IMR-90 (cell line): ENCODE measurements around the gene CCDC87.

Experiments used
- CEBPB ChIP-seq: IDR thresholded peaks from 2 replicates; pipeline ENCODE4 v1.6.1; 2012; ENCODE audit warnings: low read depth, low read length, improper control_type of control experiment
- CHD1 ChIP-seq: IDR thresholded peaks from 2 replicates; pipeline ENCODE4 v1.6.1; 2012; ENCODE audit warnings: low read depth, low read length, improper control_type of control experiment
- CTCF ChIP-seq: conservative IDR thresholded peaks from 2 replicates; pipeline ENCODE4 v1.5.1; 2012; ENCODE audit warnings: mild to moderate bottlenecking, low read depth, low read length, improper control_type of control experiment
- MAZ ChIP-seq: IDR thresholded peaks from 2 replicates; pipeline ENCODE4 v1.6.1; 2012; ENCODE audit warnings: low read depth, mild to moderate bottlenecking, low read length, improper control_type of control experiment, moderate library complexity, borderline replicate concordance
- POLR2A ChIP-seq: IDR thresholded peaks from 2 replicates; pipeline ENCODE4 v1.6.1; 2012; ENCODE audit warnings: mild to moderate bottlenecking, low read depth, low read length
- RAD21 ChIP-seq: IDR thresholded peaks from 2 replicates; pipeline ENCODE4 v1.6.1; 2012; ENCODE audit warnings: low read length, improper control_type of control experiment
- RFX5 ChIP-seq: IDR thresholded peaks from 2 replicates; pipeline ENCODE4 v1.8.0; 2012; ENCODE audit warnings: low read depth, mild to moderate bottlenecking, low read length, moderate library complexity

- TF ChIP-seq POLR2A (0 out of 2 replicates have a peak, but pooled peaks have one; percentile 21), CTCF (no peak), CEBPB (no peak), MAZ (no peak), RAD21 (no peak), RFX5 (no peak), CHD1 (no peak)
These were observed 26.3 kb upstream of the CCDC87 start for GRCh38 chr11:66619080-66619554.
